ENCODE results near the gene PLVAP. TPM values are rescaled to one million over a fixed set of nuclear protein-coding genes. Genes with fewer than 3 reads are reported as not detected.

The PLVAP gene
- total RNA-seq, 1 donor from 2014 or later, result not detected

GRCh38 chr19:17312189-17313113, 64.7 kb downstream of the PLVAP start:
- Histone ChIP-seq H3K4me3 (ENCODE audit: low read depth, low read length) (no peak overlapping the region), H3K27me3 (ENCODE audit: control insufficient read depth, insufficient read depth, low read length) (no peaks in the 10 kb centered on the region), H3K36me3 (ENCODE audit: control insufficient read depth, insufficient read depth, low read length) (peaks cover 25% of the 10 kb centered on the region)
- FAIRE-seq (no peak), DNase-seq (ENCODE audit: low read depth) (no peak)
- no peak for TF ChIP-seq CTCF (IDR thresholded peaks at IDR 0.05; ENCODE audit: insufficient read depth, low read length, severe bottlenecking)

GRCh38 chr19:17311455-17312188, 65.5 kb downstream of the PLVAP start:
- Histone ChIP-seq H3K27me3 (ENCODE audit: control insufficient read depth, insufficient read depth, low read length) (no peaks in the 10 kb centered on the region), H3K36me3 (ENCODE audit: control insufficient read depth, insufficient read depth, low read length) (peaks cover 25% of the 10 kb centered on the region), H3K4me3 (ENCODE audit: low read depth, low read length) (no peak overlapping the region)
- peak; percentile 63 for DNase-seq (ENCODE audit: low read depth)
- FAIRE-seq, result peak; percentile 79
- no peak for TF ChIP-seq CTCF (IDR thresholded peaks at IDR 0.05; ENCODE audit: insufficient read depth, low read length, severe bottlenecking)

GRCh38 chr19:17309965-17310461, 67.1 kb downstream of the PLVAP start:
- peaks cover 17% of the 10 kb centered on the region for H3K36me3 ChIP-seq (ENCODE audit: control insufficient read depth, insufficient read depth, low read length)
- FAIRE-seq (peak; percentile 13), DNase-seq (ENCODE audit: low read depth) (no peak)
- peak overlapping the region; percentile 76 for H3K4me3 ChIP-seq (ENCODE audit: low read depth, low read length)
- TF ChIP-seq CTCF (IDR thresholded peaks at IDR 0.05; ENCODE audit: insufficient read depth, low read length, severe bottlenecking), result no peak
- H3K27me3 ChIP-seq (ENCODE audit: control insufficient read depth, insufficient read depth, low read length), result no peaks in the 10 kb centered on the region

GRCh38 chr19:17309198-17309964, 67.8 kb downstream of the PLVAP start, which contains the start of gene DDA1:
DDA1 (plus strand) TSS chr19:17309563; CDS start chr19:17309655, 92 bp downstream.
- peak within 1 kb of the TSS; percentile 76 for H3K4me3 ChIP-seq (ENCODE audit: low read depth, low read length)
- DNase-seq (ENCODE audit: low read depth) (peak; percentile 99), FAIRE-seq (peak; percentile 99)
- H3K27me3 ChIP-seq (ENCODE audit: control insufficient read depth, insufficient read depth, low read length), result no peaks in the 10 kb centered on the region
- TF ChIP-seq CTCF (IDR thresholded peaks at IDR 0.05; ENCODE audit: insufficient read depth, low read length, severe bottlenecking), result no peak
- peaks cover 13% of the 10 kb centered on the region for H3K36me3 ChIP-seq (ENCODE audit: control insufficient read depth, insufficient read depth, low read length)

- Histone ChIP-seq H3K4me3 (ENCODE audit: low read depth, low read length) (no peak overlapping the region), H3K27me3 (ENCODE audit: control insufficient read depth, insufficient read depth, low read length) (no peaks in the 10 kb centered on the region), H3K36me3 (ENCODE audit: control insufficient read depth, insufficient read depth, low read length) (peaks cover 7% of the 10 kb centered on the region)
- TF ChIP-seq CTCF (IDR thresholded peaks at IDR 0.05; ENCODE audit: insufficient read depth, low read length, severe bottlenecking), result no peak
- FAIRE-seq (no peak), DNase-seq (ENCODE audit: low read depth) (no peak)
Observed at GRCh38 chr19:17307876-17308377, 69.2 kb downstream of the PLVAP start.

All from bronchial epithelial cell (primary cell).